K562 (cell line): ENCODE results near the gene RPL27. TPM values are rescaled to one million over a fixed set of nuclear protein-coding genes. Genes with fewer than 3 reads are reported as not detected.

Source experiments
- ARID4B ChIP-seq: sonication (generic); formaldehyde crosslinking; IDR thresholded peaks from 2 replicates; pipeline ENCODE4 v1.8.0; 2022; ENCODE audit warnings: mild to moderate bottlenecking, missing genetic modification reagents
- CEBPB ChIP-seq: fragments of 450-650 bp; IDR thresholded peaks from 2 replicates; pipeline ENCODE4 v1.6.1; 2016; ENCODE audit warnings: missing genetic modification characterization, missing compliant biosample characterization
- GMEB1 ChIP-seq: fragments of 250-450 bp; sonication (Bioruptor Pico); IDR thresholded peaks from 2 replicates; pipeline ENCODE4 v1.4.0; 2020; ENCODE audit warnings: mild to moderate bottlenecking
- HDAC2 ChIP-seq: fragments of 450-650 bp; IDR thresholded peaks from 2 replicates; pipeline ENCODE4 v1.6.1; 2016; ENCODE audit warnings: mild to moderate bottlenecking
- POU5F1 ChIP-seq: fragments of 150-350 bp; IDR thresholded peaks from 2 replicates; pipeline ENCODE4 v1.6.1; 2014; ENCODE audit warnings: borderline replicate concordance, low read length, low read depth, mild to moderate bottlenecking; ENCODE audit not compliant: partially characterized antibody
- RERE ChIP-seq: sonication (generic); formaldehyde crosslinking; IDR thresholded peaks from 2 replicates; pipeline ENCODE4 v1.8.0; 2023; ENCODE audit warnings: missing genetic modification reagents, mild to moderate bottlenecking, borderline replicate concordance
- SMARCC2 ChIP-seq: fragments of 450-650 bp; IDR thresholded peaks from 2 replicates; pipeline ENCODE4 v1.6.1; 2017; ENCODE audit warnings: antibody characterized with exemption, moderate library complexity, mild to moderate bottlenecking, low read depth
- THAP7 ChIP-seq: fragments of 250-450 bp; sonication (Bioruptor Pico); IDR thresholded peaks from 2 replicates; pipeline ENCODE4 v1.5.0; 2021
- VEZF1 ChIP-seq: fragments of 200-800 bp; sonication (Bioruptor generic); IDR thresholded peaks from 2 replicates; pipeline ENCODE4 v1.6.1; 2017; ENCODE audit warnings: missing genetic modification characterization, missing compliant biosample characterization
- ZBTB34 ChIP-seq: fragments of 250-450 bp; sonication (Bioruptor Pico); IDR thresholded peaks from 2 replicates; pipeline ENCODE4 v1.8.0; 2021; ENCODE audit warnings: mild to moderate bottlenecking, moderate library complexity
- polyA plus RNA-seq, 8 experiments: library from polyadenylated mRNA; depleted of rRNA in 4 of 8; stranded (reverse) in 5 of 8; unstranded in 3 of 8; fragments of >200 nt; fragmentation: Nextera tagmentation in 2 of 8; fragmentation: Illumina TruSeq in 1 of 8; extraction: Ambion mirVana in 2 of 8; extraction: Trizol in 1 of 8; gene quantifications; 2 replicates each; pipeline versions ENCODE4 v1.2.1 to v1.2.3, GENCODE V29; 2011 to 2014; ENCODE audit warnings: inconsistent platforms in 1 of 8, missing spikeins in 1 of 8
- total RNA-seq, 7 experiments: library from RNA; depleted of rRNA in 6 of 7; stranded (reverse); fragments of >200 nt in 6 of 7; fragmentation: Illumina TruSeq in 2 of 7; extraction: Trizol in 2 of 7; gene quantifications; 2 replicates each; pipeline versions ENCODE4 v1.2.1 to v1.2.3, GENCODE V29; 2011 to 2021; ENCODE audit warnings: low replicate concordance in 1 of 7

The RPL27 gene
- total and polyA plus RNA-seq, 9 of the 15 experiments (the other 6 are each of a cell fraction or from before 2014, with no cell fraction given), result 1,539 to 6,155 (median 3,710) TPM

- TF ChIP-seq RERE (CRISPR knock-in tag), result no peak
- TF ChIP-seq HDAC2, result peak; percentile 73
- no peak for TF ChIP-seq VEZF1 (CRISPR knock-in tag)
- peak; percentile 68; the same call in 1 of the 2 replicates for TF ChIP-seq ARID4B
- TF ChIP-seq THAP7 (CRISPR knock-in tag), result no peak
- peak; percentile 77 for TF ChIP-seq GMEB1
- peak; percentile 83 for TF ChIP-seq POU5F1
- no peak for TF ChIP-seq SMARCC2
- no peak for TF ChIP-seq ZBTB34 (CRISPR knock-in tag)
- no peak for TF ChIP-seq CEBPB (tag)
These were observed 33.9 kb upstream of the RPL27 start, which contains the start of gene AARSD1 (continued) for GRCh38 chr17:42964161-42964932.
